ENCODE data around the gene CYREN.
A peak's percentile ranks its signal among the peaks of the same experiment; 100 is the strongest.

The CYREN gene

GRCh38 chr7:135188298-135188984 lies 17.9 kb upstream of the CYREN start:
- DNase-seq (ENCODE audit: low spot score) = peak; percentile 62
- TF ChIP-seq CTCF (IDR thresholded peaks at IDR 0.05; ENCODE audit: extremely low read depth, missing control alignments) = no peak

GRCh38 chr7:135186841-135187253 lies 16.3 kb upstream of the CYREN start:
- TF ChIP-seq CTCF (IDR thresholded peaks at IDR 0.05; ENCODE audit: extremely low read depth, missing control alignments) = no peak
- peak; percentile 84 for DNase-seq (ENCODE audit: low spot score)

- TF ChIP-seq CTCF (IDR thresholded peaks at IDR 0.05; ENCODE audit: extremely low read depth, missing control alignments) = no peak
- peak; percentile 39 for DNase-seq (ENCODE audit: low spot score)
These were observed 15.7 kb upstream of the CYREN start for GRCh38 chr7:135186261-135186540.

GRCh38 chr7:135185471-135186260 lies 15.2 kb upstream of the CYREN start:
- TF ChIP-seq CTCF (IDR thresholded peaks at IDR 0.05; ENCODE audit: extremely low read depth, missing control alignments) = no peak
- no peak for DNase-seq (ENCODE audit: low spot score)

GRCh38 chr7:135184254-135184841 lies 13.8 kb upstream of the CYREN start:
- TF ChIP-seq CTCF (IDR thresholded peaks at IDR 0.05; ENCODE audit: extremely low read depth, missing control alignments) = no peak
- DNase-seq (ENCODE audit: low spot score) = no peak

GRCh38 chr7:135183478-135183877 lies 13.0 kb upstream of the CYREN start:
- no peak for DNase-seq (ENCODE audit: low spot score)
- no peak for TF ChIP-seq CTCF (IDR thresholded peaks at IDR 0.05; ENCODE audit: extremely low read depth, missing control alignments)

All from GM20000 (cell line).